ENCODE measurements around the gene LSM5.

DNA sequence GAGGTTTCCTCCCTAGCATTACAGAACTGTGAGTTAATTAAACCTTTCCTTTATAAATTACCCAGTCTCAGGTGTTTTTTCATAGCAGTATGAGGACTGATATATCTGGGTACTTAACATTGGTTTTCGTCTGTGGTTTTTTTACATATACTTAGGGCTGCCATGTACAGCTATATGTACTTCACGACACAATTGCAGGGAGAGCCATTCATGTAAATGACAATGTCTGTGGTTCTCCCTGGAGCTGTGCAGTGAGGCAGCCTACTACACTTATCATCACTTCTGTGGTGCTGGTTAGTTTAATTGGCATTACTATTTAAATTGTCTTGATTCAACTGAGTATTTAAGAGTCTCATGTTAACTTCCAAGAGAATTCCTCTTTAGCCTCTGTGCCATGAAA lies 45.8 kb upstream of the LSM5 start:
- TF ChIP-seq, protein P1, sequence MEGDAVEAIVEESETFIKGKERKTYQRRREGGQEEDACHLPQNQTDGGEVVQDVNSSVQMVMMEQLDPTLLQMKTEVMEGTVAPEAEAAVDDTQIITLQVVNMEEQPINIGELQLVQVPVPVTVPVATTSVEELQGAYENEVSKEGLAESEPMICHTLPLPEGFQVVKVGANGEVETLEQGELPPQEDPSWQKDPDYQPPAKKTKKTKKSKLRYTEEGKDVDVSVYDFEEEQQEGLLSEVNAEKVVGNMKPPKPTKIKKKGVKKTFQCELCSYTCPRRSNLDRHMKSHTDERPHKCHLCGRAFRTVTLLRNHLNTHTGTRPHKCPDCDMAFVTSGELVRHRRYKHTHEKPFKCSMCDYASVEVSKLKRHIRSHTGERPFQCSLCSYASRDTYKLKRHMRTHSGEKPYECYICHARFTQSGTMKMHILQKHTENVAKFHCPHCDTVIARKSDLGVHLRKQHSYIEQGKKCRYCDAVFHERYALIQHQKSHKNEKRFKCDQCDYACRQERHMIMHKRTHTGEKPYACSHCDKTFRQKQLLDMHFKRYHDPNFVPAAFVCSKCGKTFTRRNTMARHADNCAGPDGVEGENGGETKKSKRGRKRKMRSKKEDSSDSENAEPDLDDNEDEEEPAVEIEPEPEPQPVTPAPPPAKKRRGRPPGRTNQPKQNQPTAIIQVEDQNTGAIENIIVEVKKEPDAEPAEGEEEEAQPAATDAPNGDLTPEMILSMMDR (IDR thresholded peaks at IDR 0.05; ENCODE audit: borderline replicate concordance, extremely low read depth, low read length, poor library complexity, severe bottlenecking), result no peak
- TF ChIP-seq EZH2 (IDR thresholded peaks at IDR 0.05; ENCODE audit: borderline replicate concordance, low read depth, low read length, severe bottlenecking), result no peak
